Measurements from ENCODE around the gene RNF126.

RNF126 gene

DNA sequence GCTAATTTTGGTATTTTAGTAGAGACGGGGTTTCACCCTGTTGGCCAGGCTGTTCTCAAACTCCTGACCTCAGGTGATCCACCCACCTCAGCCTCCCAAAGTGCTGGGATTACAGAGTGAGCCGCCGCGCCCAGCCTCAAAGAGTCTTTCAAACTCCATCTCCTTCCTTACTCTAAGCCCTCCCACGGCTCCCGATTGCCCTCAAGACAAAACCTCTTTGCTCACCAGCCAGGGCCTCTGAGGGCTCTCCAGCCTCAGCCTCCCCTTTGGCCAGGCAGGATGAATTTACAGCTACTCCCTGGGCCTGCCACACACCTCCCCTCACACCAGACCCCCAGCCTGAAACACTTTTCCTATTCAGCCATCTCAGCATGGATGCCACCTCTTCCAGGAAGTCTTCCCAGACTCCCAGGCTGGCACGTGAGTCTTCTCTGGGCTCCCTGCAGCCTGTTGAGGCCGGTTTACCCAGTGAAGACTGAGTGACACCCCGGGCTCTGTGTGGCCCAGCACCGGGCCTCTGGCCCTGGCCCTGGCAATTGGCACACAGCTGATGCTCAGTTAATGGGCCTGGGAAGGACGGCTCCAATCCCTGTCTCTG is 24.7 kb upstream of the RNF126 start:
- H3K9ac ChIP-seq, result no peak overlapping the region
- H3K27ac ChIP-seq, result no peak overlapping the region
- TF ChIP-seq, protein P1, sequence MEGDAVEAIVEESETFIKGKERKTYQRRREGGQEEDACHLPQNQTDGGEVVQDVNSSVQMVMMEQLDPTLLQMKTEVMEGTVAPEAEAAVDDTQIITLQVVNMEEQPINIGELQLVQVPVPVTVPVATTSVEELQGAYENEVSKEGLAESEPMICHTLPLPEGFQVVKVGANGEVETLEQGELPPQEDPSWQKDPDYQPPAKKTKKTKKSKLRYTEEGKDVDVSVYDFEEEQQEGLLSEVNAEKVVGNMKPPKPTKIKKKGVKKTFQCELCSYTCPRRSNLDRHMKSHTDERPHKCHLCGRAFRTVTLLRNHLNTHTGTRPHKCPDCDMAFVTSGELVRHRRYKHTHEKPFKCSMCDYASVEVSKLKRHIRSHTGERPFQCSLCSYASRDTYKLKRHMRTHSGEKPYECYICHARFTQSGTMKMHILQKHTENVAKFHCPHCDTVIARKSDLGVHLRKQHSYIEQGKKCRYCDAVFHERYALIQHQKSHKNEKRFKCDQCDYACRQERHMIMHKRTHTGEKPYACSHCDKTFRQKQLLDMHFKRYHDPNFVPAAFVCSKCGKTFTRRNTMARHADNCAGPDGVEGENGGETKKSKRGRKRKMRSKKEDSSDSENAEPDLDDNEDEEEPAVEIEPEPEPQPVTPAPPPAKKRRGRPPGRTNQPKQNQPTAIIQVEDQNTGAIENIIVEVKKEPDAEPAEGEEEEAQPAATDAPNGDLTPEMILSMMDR (conservative IDR thresholded peaks at IDR 0.05; ENCODE audit: low read depth, low read length), result no peak
- H4K20me1 ChIP-seq (ENCODE audit: insufficient read depth), result no peaks in the 10 kb centered on the region
- no peaks in the 10 kb centered on the region for H3K79me2 ChIP-seq (ENCODE audit: insufficient read depth, low read depth)
- H3K4me2 ChIP-seq, result no peak overlapping the region
- H3K27me3 ChIP-seq (ENCODE audit: insufficient read depth, low read depth), result peaks cover 64% of the 10 kb centered on the region
- H3K4me1 ChIP-seq (ENCODE audit: low read depth, poor library complexity, severe bottlenecking), result no peaks in the 10 kb centered on the region
- H3K4me3 ChIP-seq (IDR thresholded peaks at IDR 0.05; ENCODE audit: insufficient read depth, low read depth, low read length), result no peak overlapping the region
- no peak overlapping the region for H2AFZ ChIP-seq (ENCODE audit: low read depth)
- no peaks in the 10 kb centered on the region for H3K36me3 ChIP-seq (ENCODE audit: insufficient read depth)

DNA sequence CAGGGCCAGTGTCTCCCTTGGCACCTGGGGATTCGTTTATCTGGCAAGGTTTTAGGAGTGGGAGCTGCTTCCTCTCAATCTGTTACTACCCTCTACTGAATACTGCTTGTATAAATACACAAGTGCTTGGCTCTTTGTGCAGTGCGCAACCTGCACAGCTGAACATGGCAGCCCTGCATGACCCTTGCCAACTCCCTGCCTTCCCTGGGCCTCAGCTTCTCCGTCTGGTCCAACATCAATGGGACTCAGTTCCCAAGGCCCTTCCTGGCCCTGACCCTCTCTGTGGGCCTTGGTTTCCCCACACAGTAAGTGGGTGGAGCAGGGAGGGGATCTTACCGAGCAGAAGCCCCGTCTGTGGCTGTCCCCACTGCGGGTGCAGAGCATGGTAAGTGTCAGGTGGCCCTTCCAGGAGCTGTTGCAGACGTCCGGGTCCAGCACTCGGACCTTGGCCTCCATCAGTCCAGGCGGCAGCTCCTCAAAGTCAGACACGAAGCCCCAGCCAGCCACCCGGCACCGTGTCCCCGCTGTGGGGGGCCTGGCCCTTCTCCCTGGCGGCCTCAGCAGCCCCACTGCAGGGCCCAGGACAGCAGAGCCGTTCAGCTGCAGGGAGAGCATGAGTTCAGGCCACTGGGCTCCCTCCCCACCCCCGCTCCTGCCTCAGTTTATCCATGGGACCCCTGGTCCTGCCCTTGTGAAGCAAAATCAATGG is 23.7 kb upstream of the RNF126 start:
- H2AFZ ChIP-seq (ENCODE audit: low read depth), result no peak overlapping the region
- peaks cover 55% of the 10 kb centered on the region for H3K27me3 ChIP-seq (ENCODE audit: insufficient read depth, low read depth)
- no peak overlapping the region for H3K4me2 ChIP-seq
- no peak overlapping the region for H3K4me3 ChIP-seq (IDR thresholded peaks at IDR 0.05; ENCODE audit: insufficient read depth, low read depth, low read length)
- H3K79me2 ChIP-seq (ENCODE audit: insufficient read depth, low read depth), result no peaks in the 10 kb centered on the region
- no peaks in the 10 kb centered on the region for H3K36me3 ChIP-seq (ENCODE audit: insufficient read depth)
- H3K4me1 ChIP-seq (ENCODE audit: low read depth, poor library complexity, severe bottlenecking), result no peaks in the 10 kb centered on the region
- TF ChIP-seq, protein P1 (conservative IDR thresholded peaks at IDR 0.05; ENCODE audit: low read depth, low read length), result no peak
- H3K27ac ChIP-seq, result no peak overlapping the region
- H4K20me1 ChIP-seq (ENCODE audit: insufficient read depth), result no peaks in the 10 kb centered on the region
- H3K9ac ChIP-seq, result no peak overlapping the region

DNA sequence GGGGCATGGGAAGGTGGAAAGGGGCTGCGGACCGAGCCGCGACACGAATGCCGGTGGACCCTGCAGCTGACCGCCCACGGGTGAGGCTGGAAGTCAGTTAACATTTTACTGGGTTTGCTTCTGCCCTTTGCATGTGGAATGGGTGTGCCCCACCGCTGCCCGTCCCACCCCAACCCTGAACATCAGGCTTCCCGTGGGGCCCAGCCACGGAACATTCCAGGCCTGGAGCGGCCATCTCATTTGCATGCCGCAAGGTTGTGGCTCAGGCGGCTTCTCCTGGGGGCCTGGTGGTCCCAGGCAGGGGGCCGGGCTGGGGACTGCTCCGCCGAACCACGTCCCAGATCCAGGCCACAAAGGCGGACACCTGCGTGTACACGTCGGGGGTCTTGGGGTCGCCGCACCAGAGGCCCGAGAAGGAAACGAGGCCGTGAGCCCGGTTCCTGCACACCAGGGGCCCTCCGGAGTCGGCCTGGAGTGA is 22.5 kb upstream of the RNF126 start:
- Histone ChIP-seq H3K4me2 (no peak overlapping the region), H3K9ac (no peak overlapping the region), H3K36me3 (ENCODE audit: insufficient read depth) (no peaks in the 10 kb centered on the region), H3K4me3 (IDR thresholded peaks at IDR 0.05; ENCODE audit: insufficient read depth, low read depth, low read length) (no peak overlapping the region), H3K27me3 (ENCODE audit: insufficient read depth, low read depth) (peaks cover 43% of the 10 kb centered on the region), H4K20me1 (ENCODE audit: insufficient read depth) (no peaks in the 10 kb centered on the region), H3K27ac (no peak overlapping the region), H3K4me1 (ENCODE audit: low read depth, poor library complexity, severe bottlenecking) (no peaks in the 10 kb centered on the region), H2AFZ (ENCODE audit: low read depth) (no peak overlapping the region), H3K79me2 (ENCODE audit: insufficient read depth, low read depth) (no peaks in the 10 kb centered on the region)
- TF ChIP-seq, protein P1 (conservative IDR thresholded peaks at IDR 0.05; ENCODE audit: low read depth, low read length), result no peak

DNA sequence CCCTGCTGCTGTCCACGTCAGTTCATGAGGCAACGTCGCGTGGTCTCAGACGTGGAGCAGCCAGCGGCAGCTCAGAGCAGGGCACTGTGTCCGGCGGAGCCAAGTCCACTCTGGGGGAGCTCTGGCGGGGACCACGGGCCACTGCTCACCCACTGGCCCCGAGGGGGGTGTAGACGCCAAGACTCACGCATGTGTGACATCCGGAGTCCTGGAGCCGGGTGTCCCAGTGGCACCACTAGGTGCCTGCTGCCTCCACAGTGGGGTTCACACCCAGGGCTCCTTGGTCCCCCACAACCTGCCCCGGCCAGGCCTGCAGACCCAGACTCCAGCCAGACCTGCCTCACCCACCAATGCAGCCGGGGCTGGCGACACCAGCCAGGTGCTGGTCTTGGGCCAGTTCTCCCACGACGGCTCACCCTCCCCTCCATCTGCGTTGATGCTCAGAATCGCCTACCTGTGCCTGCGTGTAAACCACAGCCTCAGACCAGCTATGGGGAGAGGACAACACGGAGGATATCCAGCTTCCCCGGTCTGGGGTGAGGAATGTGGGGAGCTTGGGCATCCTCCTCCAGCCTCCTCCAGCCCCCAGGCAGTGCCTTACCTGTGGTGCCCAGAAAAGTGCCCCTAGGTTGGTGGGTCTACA is 19.8 kb upstream of the RNF126 start:
- Histone ChIP-seq H3K79me2 (ENCODE audit: insufficient read depth, low read depth) (no peaks in the 10 kb centered on the region), H3K4me2 (no peak overlapping the region), H3K9ac (no peak overlapping the region), H3K4me3 (IDR thresholded peaks at IDR 0.05; ENCODE audit: insufficient read depth, low read depth, low read length) (no peak overlapping the region), H3K4me1 (ENCODE audit: low read depth, poor library complexity, severe bottlenecking) (peaks cover 7% of the 10 kb centered on the region), H4K20me1 (ENCODE audit: insufficient read depth) (no peaks in the 10 kb centered on the region), H3K27me3 (ENCODE audit: insufficient read depth, low read depth) (peaks cover 26% of the 10 kb centered on the region; the same call in 1 of the 2 replicates), H3K36me3 (ENCODE audit: insufficient read depth) (no peaks in the 10 kb centered on the region), H2AFZ (ENCODE audit: low read depth) (no peak overlapping the region), H3K27ac (no peak overlapping the region)
- TF ChIP-seq, protein P1 (conservative IDR thresholded peaks at IDR 0.05; ENCODE audit: low read depth, low read length), result no peak

All from KMS-11 (cell line).